ENCODE data around the gene GPRIN2.
"Not testable (repeated sequence)": the region's sequence is repeated elsewhere in the genome, so short reads cannot be mapped to it uniquely, and the experiment has no call there.

- not testable (repeated sequence) for TF ChIP-seq CTCF, POLR2A (IDR thresholded peaks at IDR 0.05)
Measured at GRCh38 chr10:46529742-46530141, 26.7 kb downstream of the GPRIN2 start.

Measured in testis (tissue), 2 donors.